H1 (cell line): ENCODE data around the gene CFAP61.

Source experiments
- BACH1 ChIP-seq: IDR thresholded peaks from 2 replicates; pipeline ENCODE4 v1.6.1; 2012; ENCODE audit warnings: low read length, improper control_type of control experiment
- CHD2 ChIP-seq: IDR thresholded peaks from 2 replicates; pipeline ENCODE4 v1.6.1; 2012; ENCODE audit warnings: low read length, improper control_type of control experiment
- EZH2 ChIP-seq: fragments of 200-600 bp; sonication (generic); IDR thresholded peaks from 2 replicates; pipeline ENCODE4 v1.7.1; 2012; ENCODE audit warnings: low read depth, mild to moderate bottlenecking, moderate library complexity, low read length, inconsistent platforms; ENCODE audit not compliant: severe bottlenecking
- HDAC2 ChIP-seq, 2 experiments: fragments of 300-600 bp in 1 of 2; sonication (generic) in 1 of 2; IDR thresholded peaks; 2 replicates each; pipeline ENCODE4 v1.6.1; 2011 to 2012; ENCODE audit warnings: low read depth in 2 of 2, low read length in 2 of 2, mild to moderate bottlenecking in 2 of 2, moderate library complexity in 2 of 2, borderline replicate concordance in 1 of 2, inconsistent platforms in 1 of 2
- JUN ChIP-seq: IDR thresholded peaks from 2 replicates; pipeline ENCODE4 v1.6.1; 2011; ENCODE audit warnings: low read depth, mild to moderate bottlenecking, improper control_type of control experiment, low read length
- KDM1A ChIP-seq: fragments of 200-600, 300-600 bp; sonication (generic); IDR thresholded peaks from 2 replicates; pipeline ENCODE4 v1.7.1; 2016; ENCODE audit warnings: mild to moderate bottlenecking, low read length, borderline replicate concordance
- MAFK ChIP-seq: IDR thresholded peaks from 2 replicates; pipeline ENCODE4 v1.6.1; 2012; ENCODE audit warnings: low read depth, mild to moderate bottlenecking, improper control_type of control experiment, low read length
- MAX ChIP-seq: IDR thresholded peaks from 2 replicates; pipeline ENCODE4 v1.6.1; 2012; ENCODE audit warnings: inconsistent platforms
- POLR2A ChIP-seq, 2 experiments: IDR thresholded peaks; 1 replicate in 1 of 2; 2 replicates in 1 of 2; pipeline ENCODE4 v1.6.1; 2011; ENCODE audit warnings: low read depth in 2 of 2, low read length in 2 of 2, mild to moderate bottlenecking in 2 of 2; ENCODE audit errors: control extremely low read depth in 1 of 2
- RFX5 ChIP-seq: IDR thresholded peaks from 2 replicates; pipeline ENCODE4 v1.6.1; 2011; ENCODE audit warnings: low read depth, low read length, improper control_type of control experiment, borderline replicate concordance
- SRF ChIP-seq: IDR thresholded peaks from 2 replicates; pipeline ENCODE4 v1.6.1; 2011; ENCODE audit warnings: mild to moderate bottlenecking, low read depth, low read length, moderate library complexity
- TCF12 ChIP-seq: IDR thresholded peaks from 2 replicates; pipeline ENCODE4 v1.6.1; 2011; ENCODE audit warnings: low read depth, mild to moderate bottlenecking, low read length
- TF ChIP-seq, protein P1 (sequence below), 3 experiments: IDR thresholded peaks; 1 replicate in 2 of 3; 2 replicates in 1 of 3; pipeline versions ENCODE4 v1.5.1 to v1.6.1; 2011; ENCODE audit warnings: low read length in 3 of 3, mild to moderate bottlenecking in 3 of 3, inconsistent platforms in 2 of 3, low read depth in 1 of 3, moderate library complexity in 1 of 3; ENCODE audit not compliant: insufficient read depth in 1 of 3; ENCODE audit errors: control extremely low read depth in 1 of 3
- TF ChIP-seq, protein P2 (sequence below): IDR thresholded peaks from 2 replicates; pipeline ENCODE4 v1.6.1; 2011; ENCODE audit warnings: low read depth, mild to moderate bottlenecking, low read length; ENCODE audit not compliant: insufficient read depth

GRCh38 chr20:20299904-20300303 lies 247.6 kb downstream of the CFAP61 start:
- TF ChIP-seq, protein P1, sequence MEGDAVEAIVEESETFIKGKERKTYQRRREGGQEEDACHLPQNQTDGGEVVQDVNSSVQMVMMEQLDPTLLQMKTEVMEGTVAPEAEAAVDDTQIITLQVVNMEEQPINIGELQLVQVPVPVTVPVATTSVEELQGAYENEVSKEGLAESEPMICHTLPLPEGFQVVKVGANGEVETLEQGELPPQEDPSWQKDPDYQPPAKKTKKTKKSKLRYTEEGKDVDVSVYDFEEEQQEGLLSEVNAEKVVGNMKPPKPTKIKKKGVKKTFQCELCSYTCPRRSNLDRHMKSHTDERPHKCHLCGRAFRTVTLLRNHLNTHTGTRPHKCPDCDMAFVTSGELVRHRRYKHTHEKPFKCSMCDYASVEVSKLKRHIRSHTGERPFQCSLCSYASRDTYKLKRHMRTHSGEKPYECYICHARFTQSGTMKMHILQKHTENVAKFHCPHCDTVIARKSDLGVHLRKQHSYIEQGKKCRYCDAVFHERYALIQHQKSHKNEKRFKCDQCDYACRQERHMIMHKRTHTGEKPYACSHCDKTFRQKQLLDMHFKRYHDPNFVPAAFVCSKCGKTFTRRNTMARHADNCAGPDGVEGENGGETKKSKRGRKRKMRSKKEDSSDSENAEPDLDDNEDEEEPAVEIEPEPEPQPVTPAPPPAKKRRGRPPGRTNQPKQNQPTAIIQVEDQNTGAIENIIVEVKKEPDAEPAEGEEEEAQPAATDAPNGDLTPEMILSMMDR (IDR thresholded peaks at IDR 0.05; ENCODE audit: control extremely low read depth in 1 of 3, insufficient read depth in 1 of 3, low read depth in 1 of 3, low read length in 3 of 3): no peak
- TF ChIP-seq MAX (no peak), MAFK (no peak), KDM1A (no peak), EZH2 (no peak), RFX5 (no peak), TCF12 (no peak), CHD2 (no peak), POLR2A (IDR thresholded peaks at IDR 0.05; ENCODE audit: control extremely low read depth in 1 of 2, low read depth in 2 of 2, low read length in 2 of 2) (no peak), HDAC2 (IDR thresholded peaks at IDR 0.05; ENCODE audit: borderline replicate concordance in 1 of 2, low read depth in 2 of 2, low read length in 2 of 2) (no peak), SRF (no peak), JUN (no peak), BACH1 (no peak)
- TF ChIP-seq, protein P2, sequence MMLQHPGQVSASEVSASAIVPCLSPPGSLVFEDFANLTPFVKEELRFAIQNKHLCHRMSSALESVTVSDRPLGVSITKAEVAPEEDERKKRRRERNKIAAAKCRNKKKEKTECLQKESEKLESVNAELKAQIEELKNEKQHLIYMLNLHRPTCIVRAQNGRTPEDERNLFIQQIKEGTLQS: no peak
